GM23338 (cell line): ENCODE results near the gene NCCRP1. TPM values are rescaled to one million over a fixed set of nuclear protein-coding genes. Genes with fewer than 3 reads are reported as not detected.
"Not testable (repeated sequence)": the region's sequence is repeated elsewhere in the genome, so short reads cannot be mapped to it uniquely, and the experiment has no call there.

Source experiments
- ATAC-seq: fragments of 200-7000 bp; cut with Tn5 transposase; 3 replicates; pipeline ENCODE4 v1.9.1; 2020
- DNase-seq: peaks from one replicate; pipeline ENCODE4 v3.0.0-alpha.2; 2015; ENCODE audit warnings: low spot score
- H2AFZ ChIP-seq: fragments of 200-600 bp; sonication (generic); 2 replicates; pipeline ENCODE4 v1.8.0; 2016; ENCODE audit warnings: antibody characterized with exemption, mild to moderate bottlenecking, moderate library complexity
- H3F3A ChIP-seq: fragments of 200-600 bp; sonication (generic); replicated peaks from 2 replicates; pipeline ENCODE4 v1.8.0; 2017; ENCODE audit warnings: antibody characterized with exemption, mixed run types, low read depth
- H3K27ac ChIP-seq: fragments of 200-600 bp; sonication (generic); 2 replicates; pipeline ENCODE4 v1.6.1; 2016; ENCODE audit warnings: low read depth
- H3K27me3 ChIP-seq: fragments of 200-600 bp; sonication (generic); 2 replicates; pipeline ENCODE4 v1.8.0; 2016; ENCODE audit warnings: mild to moderate bottlenecking, mixed run types, moderate library complexity; ENCODE audit not compliant: insufficient read depth
- H3K36me3 ChIP-seq: fragments of 200-600 bp; sonication (generic); 2 replicates; pipeline ENCODE4 v1.8.0; 2016; ENCODE audit warnings: mild to moderate bottlenecking; ENCODE audit not compliant: insufficient read depth
- H3K4me1 ChIP-seq: fragments of 200-600 bp; sonication (generic); 2 replicates; pipeline ENCODE4 v1.8.0; 2016; ENCODE audit warnings: mild to moderate bottlenecking, moderate library complexity; ENCODE audit not compliant: insufficient read depth
- H3K4me2 ChIP-seq: fragments of 200-600 bp; sonication (generic); 2 replicates; pipeline ENCODE4 v1.7.1; 2017; ENCODE audit warnings: mixed run types
- H3K4me3 ChIP-seq: fragments of 200-600 bp; sonication (generic); 2 replicates; pipeline ENCODE4 v1.6.1; 2016; ENCODE audit warnings: mixed run types
- H3K79me2 ChIP-seq: fragments of 200-600 bp; sonication (generic); replicated peaks from 2 replicates; pipeline ENCODE4 v1.8.0; 2017; ENCODE audit warnings: mild to moderate bottlenecking; ENCODE audit not compliant: insufficient read depth
- H3K9me2 ChIP-seq: fragments of 200-600 bp; sonication (generic); 2 replicates; pipeline ENCODE4 v1.8.0; 2017; ENCODE audit not compliant: insufficient read depth
- H4K20me1 ChIP-seq: fragments of 200-600 bp; sonication (generic); replicated peaks from 2 replicates; pipeline ENCODE4 v1.8.0; 2017; ENCODE audit warnings: mild to moderate bottlenecking; ENCODE audit not compliant: insufficient read depth
- H3K27ac Mint-ChIP-seq: 2 replicates; pipeline ENCODE4 v1.8.0; 2020; ENCODE audit warnings: inconsistent platforms, mild to moderate bottlenecking, moderate library complexity, mixed read lengths
- H3K27me3 Mint-ChIP-seq: 3 replicates; pipeline ENCODE4 v1.8.0; 2022; ENCODE audit warnings: low read depth, mild to moderate bottlenecking, moderate library complexity, mixed read lengths, inconsistent platforms; ENCODE audit not compliant: insufficient read depth, poor library complexity
- H3K36me3 Mint-ChIP-seq: 3 replicates; pipeline ENCODE4 v1.8.0; 2021; ENCODE audit warnings: low read depth, mild to moderate bottlenecking, inconsistent platforms, moderate library complexity, mixed read lengths
- H3K4me1 Mint-ChIP-seq: 3 replicates; pipeline ENCODE4 v1.8.0; 2020; ENCODE audit warnings: mild to moderate bottlenecking, inconsistent platforms, mixed read lengths
- H3K4me3 Mint-ChIP-seq: 3 replicates; pipeline ENCODE4 v1.8.0; 2021; ENCODE audit warnings: moderate library complexity, mild to moderate bottlenecking, inconsistent platforms, mixed read lengths
- H3K9me3 Mint-ChIP-seq: 3 replicates; pipeline ENCODE4 v1.8.0; 2020; ENCODE audit warnings: moderate library complexity, mild to moderate bottlenecking, inconsistent platforms, mixed read lengths
- JUNB ChIP-seq: IDR thresholded peaks from one replicate; pipeline ENCODE4 v1.6.1; 2016; ENCODE audit warnings: antibody characterized with exemption; ENCODE audit not compliant: unreplicated experiment
- polyA plus RNA-seq: library from polyadenylated mRNA; unstranded; fragments of >200 nt; fragmentation: Nextera tagmentation; extraction: Ambion mirVana; gene quantifications from 2 replicates; pipeline ENCODE4 v1.2.1, GENCODE V29; 2016
- total RNA-seq: library from RNA; depleted of rRNA; stranded (reverse); fragments of >200 nt; shearing (Covaris generic); gene quantifications from 2 replicates; pipeline ENCODE4 v1.2.3, GENCODE V29; 2014
- TF ChIP-seq, protein P1 (sequence below): IDR thresholded peaks from one replicate; pipeline ENCODE4 v1.6.1; 2018; ENCODE audit warnings: antibody characterized with exemption; ENCODE audit not compliant: unreplicated experiment

Gene NCCRP1
- total and polyA plus RNA-seq, 2 experiments from 2014 or later: 3.6 to 6.2 TPM

DNA sequence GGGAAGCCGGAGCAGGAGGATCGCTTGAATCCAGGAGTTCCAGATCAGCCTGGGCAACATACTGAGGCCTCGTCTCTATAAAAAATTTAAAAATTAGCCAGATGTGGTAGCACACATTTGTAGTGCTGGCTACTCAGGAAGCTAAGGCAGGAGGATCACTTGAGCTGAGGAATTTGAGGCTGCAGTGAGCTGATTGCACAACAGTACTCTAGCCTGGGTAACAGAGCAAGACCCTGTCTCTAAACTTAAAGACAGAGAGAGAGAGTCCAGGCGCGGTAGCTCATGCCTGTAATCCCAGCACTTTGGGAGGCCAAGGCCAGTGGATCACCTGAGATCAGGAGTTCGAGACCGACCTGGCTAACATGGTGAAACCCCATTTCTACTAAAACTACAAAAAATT, 43.7 kb downstream of the NCCRP1 start:
- Histone ChIP-seq H3K27ac (no peak overlapping the region), H3K27me3 (peaks cover 14% of the 10 kb centered on the region; the same call in 1 of the 2 replicates), H3K9me2 (no peaks in the 10 kb centered on the region), H2AFZ (no peak overlapping the region), H3K36me3 (no peaks in the 10 kb centered on the region), H3K4me1 (no peaks in the 10 kb centered on the region), H3K79me2 (no peaks in the 10 kb centered on the region), H4K20me1 (no peaks in the 10 kb centered on the region), H3K4me3 (no peak overlapping the region), H3F3A (no peaks in the 10 kb centered on the region), H3K4me2 (no peak overlapping the region)
- Mint-ChIP-seq H3K36me3 (no peaks in the 10 kb centered on the region; the same call in 2 of the 3 replicates), H3K4me1 (peaks cover 2% of the 10 kb centered on the region; the same call in 1 of the 3 replicates), H3K9me3 (no peaks in the 10 kb centered on the region; the same call in 2 of the 3 replicates), H3K4me3 (no peak overlapping the region), H3K27ac (no peak overlapping the region), H3K27me3 (peaks cover 8% of the 10 kb centered on the region)
- DNase-seq (no peak), ATAC-seq (no peak)
- TF ChIP-seq, protein P1, sequence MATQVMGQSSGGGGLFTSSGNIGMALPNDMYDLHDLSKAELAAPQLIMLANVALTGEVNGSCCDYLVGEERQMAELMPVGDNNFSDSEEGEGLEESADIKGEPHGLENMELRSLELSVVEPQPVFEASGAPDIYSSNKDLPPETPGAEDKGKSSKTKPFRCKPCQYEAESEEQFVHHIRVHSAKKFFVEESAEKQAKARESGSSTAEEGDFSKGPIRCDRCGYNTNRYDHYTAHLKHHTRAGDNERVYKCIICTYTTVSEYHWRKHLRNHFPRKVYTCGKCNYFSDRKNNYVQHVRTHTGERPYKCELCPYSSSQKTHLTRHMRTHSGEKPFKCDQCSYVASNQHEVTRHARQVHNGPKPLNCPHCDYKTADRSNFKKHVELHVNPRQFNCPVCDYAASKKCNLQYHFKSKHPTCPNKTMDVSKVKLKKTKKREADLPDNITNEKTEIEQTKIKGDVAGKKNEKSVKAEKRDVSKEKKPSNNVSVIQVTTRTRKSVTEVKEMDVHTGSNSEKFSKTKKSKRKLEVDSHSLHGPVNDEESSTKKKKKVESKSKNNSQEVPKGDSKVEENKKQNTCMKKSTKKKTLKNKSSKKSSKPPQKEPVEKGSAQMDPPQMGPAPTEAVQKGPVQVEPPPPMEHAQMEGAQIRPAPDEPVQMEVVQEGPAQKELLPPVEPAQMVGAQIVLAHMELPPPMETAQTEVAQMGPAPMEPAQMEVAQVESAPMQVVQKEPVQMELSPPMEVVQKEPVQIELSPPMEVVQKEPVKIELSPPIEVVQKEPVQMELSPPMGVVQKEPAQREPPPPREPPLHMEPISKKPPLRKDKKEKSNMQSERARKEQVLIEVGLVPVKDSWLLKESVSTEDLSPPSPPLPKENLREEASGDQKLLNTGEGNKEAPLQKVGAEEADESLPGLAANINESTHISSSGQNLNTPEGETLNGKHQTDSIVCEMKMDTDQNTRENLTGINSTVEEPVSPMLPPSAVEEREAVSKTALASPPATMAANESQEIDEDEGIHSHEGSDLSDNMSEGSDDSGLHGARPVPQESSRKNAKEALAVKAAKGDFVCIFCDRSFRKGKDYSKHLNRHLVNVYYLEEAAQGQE: no peak
- no peak for TF ChIP-seq JUNB

- H3K79me2 ChIP-seq, H3K4me3 ChIP-seq, H3K9me3 Mint-ChIP-seq, H3K4me1 Mint-ChIP-seq, H3K36me3 Mint-ChIP-seq, H4K20me1 ChIP-seq, H3K27ac ChIP-seq, H3K4me3 Mint-ChIP-seq, H3F3A ChIP-seq, ATAC-seq, H3K4me2 ChIP-seq, H3K36me3 ChIP-seq, H2AFZ ChIP-seq, DNase-seq, H3K27ac Mint-ChIP-seq, H3K9me2 ChIP-seq, H3K4me1 ChIP-seq: not testable (repeated sequence)
- peaks cover 26% of the 10 kb centered on the region for H3K27me3 Mint-ChIP-seq
- H3K27me3 ChIP-seq: peaks cover 43% of the 10 kb centered on the region
Observed at GRCh38 chr19:39243741-39244140, 47.0 kb downstream of the NCCRP1 start.

DNA sequence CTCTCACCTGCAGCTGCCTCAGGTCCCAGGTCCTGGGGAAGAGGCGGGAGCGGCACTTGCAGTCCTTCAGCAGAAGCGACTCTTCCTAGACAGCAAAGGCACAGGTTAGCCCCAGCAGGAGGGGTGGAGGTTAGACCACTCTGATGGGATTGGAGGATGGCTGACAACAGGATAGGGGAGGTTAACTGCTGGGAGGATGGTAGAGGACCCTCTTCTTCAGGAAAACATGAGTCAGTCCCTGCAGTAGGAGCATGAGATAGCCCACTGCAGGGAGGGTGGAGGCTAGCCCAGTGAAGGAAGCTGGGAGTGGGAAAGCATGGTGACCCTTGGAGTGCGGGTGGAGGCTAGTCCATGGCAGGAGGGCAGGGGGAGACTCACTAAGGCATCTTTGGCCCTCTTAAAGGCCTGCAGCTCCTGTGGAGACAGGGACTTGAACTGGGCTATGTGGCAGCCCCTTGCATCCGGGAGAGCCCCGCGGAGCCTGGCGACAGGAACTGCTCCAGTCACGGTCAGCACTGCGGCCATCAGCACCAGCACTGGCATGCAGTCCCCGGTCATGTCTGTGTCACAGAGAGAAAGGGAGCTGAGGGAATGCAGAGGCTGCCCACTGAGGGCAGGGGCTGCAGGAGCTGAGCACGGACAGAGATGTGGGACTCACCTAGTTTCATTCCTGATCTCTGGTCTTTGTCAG, 47.8 kb downstream of the NCCRP1 start, which contains the start of gene IFNL3:
IFNL3 (minus strand) TSS at position 597 of the 691 bp plus-strand sequence; CDS start at position 558, 39 bp downstream.
- not testable (repeated sequence) for H4K20me1 ChIP-seq, H3K4me1 Mint-ChIP-seq, H3K36me3 ChIP-seq, H3F3A ChIP-seq, H3K4me2 ChIP-seq, H3K27ac Mint-ChIP-seq, H3K9me2 ChIP-seq, H3K4me3 ChIP-seq, H3K4me1 ChIP-seq, ATAC-seq, H3K79me2 ChIP-seq, H3K4me3 Mint-ChIP-seq, H3K9me3 Mint-ChIP-seq, H3K36me3 Mint-ChIP-seq, H2AFZ ChIP-seq, DNase-seq, H3K27ac ChIP-seq
- peaks cover 47% of the 10 kb centered on the region for H3K27me3 ChIP-seq
- H3K27me3 Mint-ChIP-seq: peaks cover 34% of the 10 kb centered on the region

DNA sequence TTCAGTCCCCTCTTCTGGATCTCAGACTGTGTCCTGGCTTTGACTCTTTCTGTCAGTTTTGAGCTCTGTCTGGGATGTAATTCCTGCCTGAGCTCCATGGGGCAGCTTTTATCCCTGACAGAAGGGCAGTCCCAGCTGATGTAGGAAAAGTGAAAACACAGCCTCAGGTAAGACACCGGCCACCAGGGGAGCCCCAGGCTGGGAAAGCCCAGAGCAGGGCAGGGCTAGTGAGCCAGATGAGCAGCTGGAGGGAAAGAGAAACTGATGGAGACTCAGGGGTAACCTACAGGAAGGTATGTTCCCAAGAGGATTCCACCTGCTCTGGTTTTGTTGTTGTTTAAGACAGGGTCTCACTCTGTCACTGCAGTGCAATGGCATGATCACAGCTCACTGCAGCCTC, 48.4 kb downstream of the NCCRP1 start:
- H3K4me1 ChIP-seq, H3K79me2 ChIP-seq, H3K36me3 Mint-ChIP-seq, H3K36me3 ChIP-seq, H3K4me3 ChIP-seq, H3K27ac Mint-ChIP-seq, H3K9me2 ChIP-seq, H3K27ac ChIP-seq, H4K20me1 ChIP-seq, H3K9me3 Mint-ChIP-seq, H2AFZ ChIP-seq, H3K4me2 ChIP-seq, H3K4me1 Mint-ChIP-seq, H3K4me3 Mint-ChIP-seq, H3F3A ChIP-seq, DNase-seq: not testable (repeated sequence)
- H3K27me3 Mint-ChIP-seq: peaks cover 40% of the 10 kb centered on the region
- H3K27me3 ChIP-seq: peaks cover 49% of the 10 kb centered on the region
- peak; percentile 57 for ATAC-seq
